ENCODE measurements around the gene UNC119B.

The UNC119B gene

DNA sequence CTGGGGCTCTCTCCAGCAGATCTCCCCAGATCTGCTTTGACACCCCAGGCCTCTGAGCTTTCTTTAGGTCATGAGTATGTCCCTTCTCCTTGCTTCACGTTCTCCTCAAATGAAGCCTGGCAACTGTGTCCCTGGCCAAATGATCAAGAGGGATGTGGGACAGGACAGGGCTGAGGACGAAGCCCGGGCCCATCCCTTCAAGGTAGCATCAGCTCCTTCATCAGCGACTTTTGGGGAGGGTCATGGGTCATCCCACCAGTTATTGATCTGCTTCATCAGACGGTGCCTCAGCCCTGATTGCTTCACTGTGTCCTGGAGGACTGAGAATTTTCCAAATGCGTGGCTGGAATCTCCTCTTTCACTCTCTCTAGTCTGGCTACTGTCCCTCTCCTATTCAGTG is 47.7 kb downstream of the UNC119B start:
- H3K9me3 ChIP-seq, result no peaks in the 10 kb centered on the region
- no peak overlapping the region for H3K27ac ChIP-seq
- H3K4me1 ChIP-seq (ENCODE audit: control insufficient read depth in 1 of 2, insufficient read depth in 1 of 2, low read depth in 1 of 2, low read length in 1 of 2), result no peaks in the 10 kb centered on the region
- H3K4me3 ChIP-seq (ENCODE audit: low read depth in 1 of 2, low read length in 1 of 2), result no peak overlapping the region
- peaks cover 34% of the 10 kb centered on the region for H3K36me3 ChIP-seq
- no peaks in the 10 kb centered on the region for H3K27me3 ChIP-seq
- TF ChIP-seq, protein P1, sequence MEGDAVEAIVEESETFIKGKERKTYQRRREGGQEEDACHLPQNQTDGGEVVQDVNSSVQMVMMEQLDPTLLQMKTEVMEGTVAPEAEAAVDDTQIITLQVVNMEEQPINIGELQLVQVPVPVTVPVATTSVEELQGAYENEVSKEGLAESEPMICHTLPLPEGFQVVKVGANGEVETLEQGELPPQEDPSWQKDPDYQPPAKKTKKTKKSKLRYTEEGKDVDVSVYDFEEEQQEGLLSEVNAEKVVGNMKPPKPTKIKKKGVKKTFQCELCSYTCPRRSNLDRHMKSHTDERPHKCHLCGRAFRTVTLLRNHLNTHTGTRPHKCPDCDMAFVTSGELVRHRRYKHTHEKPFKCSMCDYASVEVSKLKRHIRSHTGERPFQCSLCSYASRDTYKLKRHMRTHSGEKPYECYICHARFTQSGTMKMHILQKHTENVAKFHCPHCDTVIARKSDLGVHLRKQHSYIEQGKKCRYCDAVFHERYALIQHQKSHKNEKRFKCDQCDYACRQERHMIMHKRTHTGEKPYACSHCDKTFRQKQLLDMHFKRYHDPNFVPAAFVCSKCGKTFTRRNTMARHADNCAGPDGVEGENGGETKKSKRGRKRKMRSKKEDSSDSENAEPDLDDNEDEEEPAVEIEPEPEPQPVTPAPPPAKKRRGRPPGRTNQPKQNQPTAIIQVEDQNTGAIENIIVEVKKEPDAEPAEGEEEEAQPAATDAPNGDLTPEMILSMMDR (IDR thresholded peaks at IDR 0.05), result no peak

DNA sequence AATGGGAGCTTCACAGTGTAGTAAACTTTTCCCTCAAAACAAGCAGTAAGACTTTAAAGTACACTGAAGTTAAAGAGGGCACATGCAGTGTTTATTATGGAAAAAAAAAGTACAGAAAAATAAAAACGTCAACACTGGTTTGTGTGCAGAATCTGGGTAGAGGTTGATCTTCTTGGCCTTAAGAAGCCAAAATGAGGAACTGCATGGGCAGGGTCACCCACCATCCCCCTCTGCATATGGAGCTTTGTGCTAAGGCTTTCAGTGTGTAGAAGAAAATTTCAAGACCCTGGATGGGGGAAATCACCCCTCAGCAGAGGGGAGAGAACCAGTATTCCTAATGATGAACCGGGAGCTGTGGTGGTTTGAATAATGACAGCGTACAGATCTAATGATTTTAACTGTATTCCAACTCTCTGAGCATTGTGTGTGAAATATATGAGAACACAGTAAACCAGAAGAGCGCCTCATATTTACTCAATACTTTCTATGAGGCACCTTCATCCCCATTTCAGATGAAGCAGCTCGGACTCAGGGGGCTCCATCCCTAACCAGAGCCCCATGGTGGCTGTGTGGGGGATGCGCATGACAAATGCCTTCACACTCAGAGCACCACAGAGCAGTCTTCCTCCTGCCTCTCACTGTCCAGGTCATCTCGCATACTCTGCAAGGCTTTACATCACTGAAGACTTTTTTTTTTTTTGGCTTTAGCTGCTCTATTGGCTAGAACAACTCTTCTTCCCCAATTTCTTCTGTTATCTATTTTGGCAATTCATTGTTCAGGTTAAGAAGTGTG is 48.7 kb downstream of the UNC119B start:
- H3K27me3 ChIP-seq, result no peaks in the 10 kb centered on the region
- no peak overlapping the region for H3K27ac ChIP-seq
- no peak overlapping the region for H3K4me3 ChIP-seq (ENCODE audit: low read depth in 1 of 2, low read length in 1 of 2)
- peaks cover 44% of the 10 kb centered on the region for H3K36me3 ChIP-seq
- no peaks in the 10 kb centered on the region for H3K4me1 ChIP-seq (ENCODE audit: control insufficient read depth in 1 of 2, insufficient read depth in 1 of 2, low read depth in 1 of 2, low read length in 1 of 2)
- H3K9me3 ChIP-seq, result no peaks in the 10 kb centered on the region
- TF ChIP-seq, protein P1 (IDR thresholded peaks at IDR 0.05), result no peak

DNA sequence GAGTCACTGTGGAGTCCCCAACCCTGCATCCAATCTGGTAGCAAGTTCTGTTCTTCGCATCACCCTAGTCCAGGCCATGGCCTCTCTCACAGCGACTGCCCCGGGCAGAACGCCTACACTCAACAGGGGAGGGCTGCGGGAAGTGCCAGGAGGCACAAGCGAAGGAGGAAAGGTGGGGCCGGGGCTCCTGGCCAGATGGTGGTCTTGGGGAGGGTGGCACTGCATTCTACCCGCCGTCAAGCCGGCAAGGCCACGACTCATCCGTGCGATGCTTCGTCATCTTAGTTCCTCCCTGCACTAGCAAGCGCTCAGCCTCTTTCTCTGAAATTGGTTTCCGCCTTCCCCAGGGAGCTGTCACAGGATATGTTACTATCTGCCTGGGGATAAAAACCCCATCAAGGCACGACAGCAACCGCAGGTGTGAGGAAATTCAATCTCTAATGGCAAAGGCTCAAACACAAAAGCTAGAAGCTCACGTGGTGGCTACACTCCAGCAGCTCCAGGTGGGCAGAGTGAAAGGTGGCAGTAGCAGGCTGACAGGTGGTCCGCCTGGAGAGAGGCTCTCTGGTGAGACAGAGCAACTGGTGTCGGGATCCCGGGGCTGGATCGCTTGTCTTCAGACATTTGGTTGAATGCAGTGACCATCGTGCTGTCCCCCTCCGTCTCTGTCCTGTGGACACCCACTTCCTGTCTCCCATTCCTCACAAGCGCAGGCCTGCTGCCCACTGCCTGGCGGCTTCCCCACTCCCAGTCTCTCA is 49.5 kb downstream of the UNC119B start:
- no peak overlapping the region for H3K27ac ChIP-seq

DNA sequence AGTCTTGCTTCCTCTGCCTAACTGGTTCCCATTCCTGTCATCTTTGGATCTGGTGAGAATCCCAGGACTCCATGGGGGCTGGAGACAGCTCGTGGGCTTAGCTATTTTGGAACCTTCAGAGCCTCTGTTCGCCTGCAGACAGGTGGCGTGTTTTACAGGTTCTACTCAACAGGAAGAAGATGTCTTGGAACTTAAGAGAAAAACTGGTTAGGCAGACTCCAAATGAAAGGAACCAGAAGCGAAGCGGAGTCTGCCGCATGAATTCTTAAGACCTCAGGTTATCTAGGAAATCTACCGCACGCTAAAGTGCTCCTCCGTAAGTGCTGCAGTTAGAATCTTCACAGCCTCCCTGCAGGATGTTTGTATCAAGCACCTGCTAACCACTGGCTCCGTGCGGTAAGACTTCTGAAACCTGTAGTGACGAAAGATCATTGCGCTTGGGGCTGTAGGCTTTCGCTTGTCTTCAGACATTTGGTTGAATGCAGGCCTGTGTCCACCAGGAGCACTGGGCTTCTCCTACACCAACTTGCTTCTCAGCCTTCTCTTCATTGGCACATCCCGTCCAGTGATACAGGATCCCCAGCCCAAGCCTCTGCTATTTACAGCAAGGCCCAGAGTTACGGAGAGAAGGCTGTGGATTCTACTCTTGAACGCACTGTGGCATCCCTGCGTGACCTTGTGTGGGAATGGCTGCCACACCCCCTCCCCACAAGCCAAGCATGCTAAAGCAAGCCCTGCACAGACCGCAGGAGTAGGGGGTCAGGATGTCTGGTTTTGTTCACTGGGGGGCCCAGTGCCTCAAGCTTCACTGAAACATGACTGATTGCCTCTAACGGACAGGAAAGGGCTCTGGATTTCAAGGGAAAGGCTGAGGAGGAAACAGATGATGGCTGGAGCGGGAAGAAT is 50.3 kb downstream of the UNC119B start:
- Histone ChIP-seq H3K27me3 (no peaks in the 10 kb centered on the region), H3K36me3 (peaks cover 60% of the 10 kb centered on the region), H3K4me3 (ENCODE audit: low read depth in 1 of 2, low read length in 1 of 2) (no peak overlapping the region), H3K9me3 (no peaks in the 10 kb centered on the region), H3K27ac (no peak overlapping the region), H3K4me1 (ENCODE audit: control insufficient read depth in 1 of 2, insufficient read depth in 1 of 2, low read depth in 1 of 2, low read length in 1 of 2) (no peaks in the 10 kb centered on the region)
- TF ChIP-seq, protein P1 (IDR thresholded peaks at IDR 0.05), result no peak

More for the DNA sequence above, 49.5 kb downstream of the UNC119B start:
- no peaks in the 10 kb centered on the region for H3K27me3 ChIP-seq
- H3K36me3 ChIP-seq, result peaks cover 51% of the 10 kb centered on the region
- H3K4me1 ChIP-seq (ENCODE audit: control insufficient read depth in 1 of 2, insufficient read depth in 1 of 2, low read depth in 1 of 2, low read length in 1 of 2), result no peaks in the 10 kb centered on the region
- no peak overlapping the region for H3K4me3 ChIP-seq (ENCODE audit: low read depth in 1 of 2, low read length in 1 of 2)
- H3K9me3 ChIP-seq, result no peaks in the 10 kb centered on the region
- TF ChIP-seq, protein P1 (IDR thresholded peaks at IDR 0.05), result no peak

DNA sequence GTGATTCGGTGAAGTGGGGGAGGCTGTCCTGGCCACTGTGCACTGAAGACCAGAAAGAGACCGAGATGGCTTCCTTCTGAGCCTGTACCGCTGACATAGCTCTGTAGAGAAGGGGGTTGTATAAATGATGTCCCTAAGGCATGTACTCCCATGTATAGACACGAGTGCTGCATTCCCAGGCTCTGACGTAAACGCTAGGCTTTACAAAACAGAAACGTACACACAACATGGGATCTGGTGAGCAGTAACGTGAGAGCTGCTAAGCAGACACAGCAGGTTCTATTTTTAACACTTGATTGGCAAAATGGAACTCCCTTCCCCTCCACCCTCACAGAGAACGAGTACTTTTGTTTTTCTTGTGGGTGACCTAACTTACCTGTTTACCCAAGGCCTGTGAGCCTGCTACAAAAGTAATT is 51.3 kb downstream of the UNC119B start:
- no peaks in the 10 kb centered on the region for H3K4me1 ChIP-seq (ENCODE audit: control insufficient read depth in 1 of 2, insufficient read depth in 1 of 2, low read depth in 1 of 2, low read length in 1 of 2)
- no peak overlapping the region for H3K27ac ChIP-seq
- TF ChIP-seq, protein P1 (IDR thresholded peaks at IDR 0.05), result no peak
- H3K36me3 ChIP-seq, result peaks cover 69% of the 10 kb centered on the region
- no peak overlapping the region for H3K4me3 ChIP-seq (ENCODE audit: low read depth in 1 of 2, low read length in 1 of 2)
- H3K9me3 ChIP-seq, result no peaks in the 10 kb centered on the region
- no peaks in the 10 kb centered on the region for H3K27me3 ChIP-seq
